ENCODE data around the gene FLT3.
"Not testable (repeated sequence)": the region's sequence is repeated elsewhere in the genome, so short reads cannot be mapped to it uniquely, and the experiment has no call there.

FLT3 gene

DNA sequence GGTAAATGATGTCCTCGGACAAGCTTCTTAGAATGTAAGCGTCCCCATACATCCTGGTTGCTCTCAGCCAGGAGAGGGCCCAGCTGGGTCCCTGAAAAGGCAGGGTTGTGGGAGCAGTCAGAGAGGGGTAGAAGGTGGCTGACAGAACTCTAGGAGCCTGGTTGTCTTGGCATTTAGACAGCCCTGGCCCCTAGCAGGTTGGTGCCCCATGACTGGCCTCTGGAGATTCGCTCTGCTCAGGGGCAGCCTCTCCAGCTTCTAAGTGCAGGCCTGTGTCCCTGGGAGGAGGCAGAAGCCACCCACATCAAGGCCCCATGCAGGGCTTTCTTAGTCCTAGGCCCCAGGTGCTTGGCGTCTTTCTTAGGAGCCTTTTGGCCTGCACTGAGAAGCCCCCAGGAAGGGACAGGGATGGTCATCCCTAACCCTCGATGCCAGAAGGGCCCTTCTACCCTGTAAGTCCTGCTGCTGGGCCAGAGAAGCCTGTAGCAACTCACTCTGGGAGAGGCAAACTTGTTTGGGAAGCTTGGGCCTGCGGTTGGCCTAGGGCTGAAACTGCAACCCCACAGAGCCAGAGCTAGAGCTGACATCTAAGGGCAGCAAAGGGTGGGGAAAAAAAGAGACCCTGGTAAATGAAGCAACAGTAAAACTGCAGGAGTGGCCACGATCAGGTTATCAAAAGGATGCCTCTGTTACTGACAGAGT is 128.4 kb downstream of the FLT3 start:
- DNase-seq (ENCODE audit: low read depth): no peak

GRCh38 chr13:27971236-27971645 is 129.1 kb downstream of the FLT3 start:
- no peak for DNase-seq (ENCODE audit: low read depth)

GRCh38 chr13:27970382-27971235 is 129.8 kb downstream of the FLT3 start:
- no peak for DNase-seq (ENCODE audit: low read depth)

- DNase-seq (ENCODE audit: low read depth): no peak
Observed at GRCh38 chr13:27969866-27970229, 130.5 kb downstream of the FLT3 start.

DNA sequence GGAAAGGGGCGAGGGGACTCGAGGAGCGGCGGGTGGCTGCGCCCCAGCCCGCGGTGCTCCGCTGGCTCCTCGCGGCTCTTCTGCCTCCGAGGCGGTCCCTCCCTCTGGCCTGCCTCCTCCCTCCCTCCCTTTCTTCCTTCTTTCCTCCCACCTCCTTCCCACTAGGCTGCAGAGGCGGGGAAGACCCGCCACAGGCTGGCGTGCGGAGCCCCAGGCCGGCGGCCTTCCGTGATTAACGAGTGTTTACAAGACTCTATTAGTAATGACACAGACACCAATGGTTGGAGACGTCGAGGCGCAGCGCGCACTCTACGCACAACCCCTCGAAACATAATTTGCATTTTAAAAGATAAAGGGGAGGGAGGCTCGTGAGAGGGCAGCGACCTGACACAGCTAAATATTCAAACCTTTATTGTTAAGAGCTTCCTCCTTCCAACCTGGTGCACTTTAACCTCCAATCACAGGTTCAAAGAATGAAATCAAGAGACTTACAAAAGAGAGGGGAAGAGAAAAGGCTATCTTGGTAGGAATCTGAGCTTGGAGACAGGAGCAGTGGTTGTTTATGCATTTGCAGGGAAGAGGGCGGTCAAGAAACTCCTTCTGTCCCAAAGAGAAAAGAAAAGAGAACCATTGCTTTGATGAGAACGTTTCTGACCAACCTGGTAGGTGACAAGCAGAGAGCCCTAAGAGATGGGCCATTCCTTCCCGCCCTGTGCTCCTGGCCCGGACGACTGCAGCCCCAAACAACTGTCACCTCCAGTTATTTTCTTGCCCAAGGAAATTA is 131.1 kb downstream of the FLT3 start, which contains the start of gene CDX2:
CDX2 (minus strand) TSS at position 234 of the 784 bp plus-strand sequence. CDS start 309 bp downstream, outside the sequence.
- DNase-seq (ENCODE audit: low read depth): no peak

- DNase-seq (ENCODE audit: low read depth): no peak
Observed at GRCh38 chr13:27968316-27969081, 131.9 kb downstream of the FLT3 start.

DNA sequence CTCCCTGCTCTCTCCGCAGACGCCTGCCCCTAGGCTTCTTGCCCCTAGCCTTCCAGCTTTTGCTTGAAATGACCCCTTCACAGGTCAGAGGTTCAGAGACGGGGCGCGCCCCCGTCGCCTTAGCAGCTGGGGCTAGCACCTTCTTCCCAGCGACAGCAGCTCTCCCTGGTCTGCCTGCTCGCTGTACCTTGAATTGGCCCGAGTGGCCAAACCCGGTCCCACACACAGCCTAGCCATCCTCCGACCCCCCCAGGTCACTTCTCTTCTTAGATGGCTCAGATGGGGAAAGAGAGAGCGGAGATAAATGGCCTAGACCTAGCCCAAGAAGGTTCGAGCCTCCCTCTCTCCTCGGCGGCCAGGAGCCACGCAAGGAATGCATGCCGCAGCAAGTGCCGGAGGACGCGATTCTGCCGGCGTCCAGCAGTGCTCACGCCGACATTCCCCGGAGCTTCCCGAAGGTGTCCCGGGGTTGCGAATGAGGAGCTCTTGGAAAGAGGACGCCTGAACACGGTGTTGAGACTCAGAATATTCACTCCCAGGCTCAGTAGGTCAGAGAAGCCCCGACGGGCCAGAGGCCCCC is 132.6 kb downstream of the FLT3 start:
- no peak for DNase-seq (ENCODE audit: low read depth)

DNA sequence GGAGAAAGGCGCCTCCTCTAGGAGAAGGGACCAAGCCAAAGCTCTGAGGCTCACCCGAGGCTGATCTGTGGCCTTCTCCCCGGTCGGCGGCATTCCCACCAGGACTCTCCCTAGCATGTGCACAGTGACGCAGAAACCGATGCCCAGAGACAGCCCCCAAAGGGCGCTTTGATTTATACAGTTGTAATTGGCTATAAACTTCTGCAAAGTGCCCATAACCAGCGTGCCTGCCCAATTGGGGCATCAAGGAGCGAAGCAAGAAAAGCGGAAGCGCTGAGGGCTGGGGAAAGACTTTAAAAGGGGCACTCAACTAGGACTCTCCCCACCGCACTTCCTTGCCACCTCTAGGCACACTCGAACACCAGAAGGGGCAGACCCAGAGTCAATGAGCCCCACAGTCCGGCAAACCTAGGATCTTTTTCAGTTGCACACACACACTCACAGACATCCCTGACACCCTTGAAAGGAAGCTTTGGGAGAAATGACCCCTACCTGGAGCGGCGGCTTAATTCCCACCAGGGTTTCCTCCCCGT is 133.1 kb downstream of the FLT3 start:
- no peak for DNase-seq (ENCODE audit: low read depth)

DNA sequence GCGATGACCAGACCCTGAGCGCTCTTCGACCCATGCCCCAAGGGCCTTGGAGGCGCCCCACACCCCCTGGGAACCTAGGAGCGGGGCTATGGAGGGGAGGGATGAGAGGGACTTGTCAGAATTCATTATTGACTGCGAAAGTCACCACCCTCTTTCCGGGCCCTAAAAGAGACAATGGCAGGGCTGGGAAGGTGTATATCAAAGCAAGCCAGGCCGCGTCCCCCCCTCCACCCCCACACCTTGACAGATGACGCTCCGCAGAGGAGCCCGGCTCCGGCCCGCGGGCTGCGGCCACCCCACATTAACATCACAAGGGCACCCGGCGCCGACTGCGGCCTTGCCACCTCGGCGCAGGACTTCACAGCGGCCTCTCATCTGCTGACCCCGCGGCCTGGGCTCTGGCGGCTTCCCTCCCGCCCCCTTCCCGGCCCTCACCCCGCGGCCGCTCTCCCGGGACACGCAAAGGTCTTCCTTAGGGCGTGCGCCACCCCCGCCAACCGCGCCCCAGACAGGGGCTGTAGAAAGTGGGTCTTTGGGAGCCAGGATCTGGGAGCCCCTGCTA is 133.7 kb downstream of the FLT3 start:
- DNase-seq (ENCODE audit: low read depth): no peak

- no peak for DNase-seq (ENCODE audit: low read depth)
Observed at GRCh38 chr13:27965740-27966640, 134.4 kb downstream of the FLT3 start.

DNA sequence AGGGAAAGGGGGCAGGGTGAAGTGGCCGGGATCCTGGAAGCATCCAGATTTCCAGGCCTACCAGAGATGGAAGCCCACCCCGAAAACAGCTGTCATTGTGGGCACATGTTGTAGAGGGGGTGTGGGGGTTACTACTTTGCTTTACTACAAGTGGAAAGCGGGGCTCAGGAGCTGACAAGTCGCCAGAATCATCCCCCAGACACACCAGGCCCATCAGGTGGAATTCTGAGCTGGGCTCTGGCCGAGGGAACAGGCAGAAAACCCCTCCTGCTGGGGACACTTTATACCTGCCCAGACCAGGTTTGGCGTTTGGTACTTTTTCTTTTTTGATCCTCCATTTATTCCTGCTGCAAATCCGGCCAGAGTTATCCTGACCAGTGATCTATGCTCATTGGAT is 135.0 kb downstream of the FLT3 start:
- DNase-seq (ENCODE audit: low read depth): no peak

DNA sequence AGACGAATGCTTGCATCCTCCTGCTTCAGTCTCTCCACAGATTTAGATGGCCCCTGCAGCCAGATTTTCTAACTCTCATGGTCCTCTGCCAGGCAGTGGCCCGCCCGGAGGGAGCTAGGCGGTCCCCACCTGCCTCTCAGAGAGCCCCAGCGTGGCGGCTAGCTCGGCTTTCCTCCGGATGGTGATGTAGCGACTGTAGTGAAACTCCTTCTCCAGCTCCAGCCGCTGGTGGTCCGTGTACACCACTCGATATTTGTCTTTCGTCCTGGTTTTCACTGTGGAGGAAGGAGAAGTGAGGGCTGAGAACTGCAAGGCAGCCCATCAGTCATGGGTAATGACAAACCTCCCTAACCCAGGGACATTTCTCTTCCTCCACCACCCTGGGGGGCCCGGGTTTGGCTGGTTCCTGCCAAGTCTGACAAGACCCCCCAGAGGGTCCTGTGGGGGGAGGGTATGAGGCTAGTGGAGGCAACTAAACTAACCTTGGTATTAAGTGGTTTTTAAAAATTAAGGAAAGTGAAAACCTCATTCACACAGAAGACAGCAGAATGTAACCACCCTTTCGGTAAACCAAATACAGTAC is 135.5 kb downstream of the FLT3 start:
- DNase-seq (ENCODE audit: low read depth): no peak

- not testable (repeated sequence) for DNase-seq (ENCODE audit: low read depth)
Observed at GRCh38 chr13:27964206-27964605, 136.2 kb downstream of the FLT3 start.

DNA sequence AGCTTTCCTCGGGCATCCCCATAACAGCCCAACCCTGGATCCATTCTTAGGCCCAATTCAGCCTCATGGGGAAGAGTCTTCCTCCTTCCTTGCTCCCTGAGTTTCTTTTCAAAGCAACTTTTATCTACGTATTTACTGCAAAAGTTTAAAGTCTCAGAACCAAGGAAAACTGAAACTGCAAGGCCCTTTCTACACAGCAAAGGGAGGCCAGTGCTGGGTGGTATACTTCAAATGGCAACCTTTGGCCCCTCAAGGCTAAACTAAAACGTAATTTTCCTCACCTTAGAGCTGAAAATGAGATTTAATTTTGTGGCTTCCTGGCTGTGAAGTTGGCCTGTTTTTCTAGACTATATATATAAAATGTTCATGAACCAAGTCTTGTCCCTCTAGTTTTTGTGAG is 136.9 kb downstream of the FLT3 start:
- DNase-seq (ENCODE audit: low read depth): no peak

DNA sequence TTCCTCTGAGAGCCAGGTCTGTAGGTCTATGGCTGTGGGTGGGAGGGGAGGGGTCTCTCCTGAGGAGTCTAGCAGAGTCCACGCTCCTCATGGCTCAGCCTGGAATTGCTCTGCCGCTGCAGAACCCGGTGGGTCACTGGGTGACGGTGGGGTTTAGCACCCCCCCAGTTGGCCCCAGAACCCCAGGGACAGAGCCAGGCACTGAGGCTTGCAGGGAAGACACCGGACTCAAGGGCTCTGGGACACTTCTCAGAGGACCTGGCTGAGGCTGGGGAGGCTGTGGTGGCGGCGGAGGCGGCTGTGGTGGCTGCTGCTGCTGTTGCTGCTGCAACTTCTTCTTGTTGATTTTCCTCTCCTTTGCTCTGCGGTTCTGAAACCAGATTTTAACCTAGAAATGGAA is 137.4 kb downstream of the FLT3 start:
- DNase-seq (ENCODE audit: low read depth): no peak

DNA sequence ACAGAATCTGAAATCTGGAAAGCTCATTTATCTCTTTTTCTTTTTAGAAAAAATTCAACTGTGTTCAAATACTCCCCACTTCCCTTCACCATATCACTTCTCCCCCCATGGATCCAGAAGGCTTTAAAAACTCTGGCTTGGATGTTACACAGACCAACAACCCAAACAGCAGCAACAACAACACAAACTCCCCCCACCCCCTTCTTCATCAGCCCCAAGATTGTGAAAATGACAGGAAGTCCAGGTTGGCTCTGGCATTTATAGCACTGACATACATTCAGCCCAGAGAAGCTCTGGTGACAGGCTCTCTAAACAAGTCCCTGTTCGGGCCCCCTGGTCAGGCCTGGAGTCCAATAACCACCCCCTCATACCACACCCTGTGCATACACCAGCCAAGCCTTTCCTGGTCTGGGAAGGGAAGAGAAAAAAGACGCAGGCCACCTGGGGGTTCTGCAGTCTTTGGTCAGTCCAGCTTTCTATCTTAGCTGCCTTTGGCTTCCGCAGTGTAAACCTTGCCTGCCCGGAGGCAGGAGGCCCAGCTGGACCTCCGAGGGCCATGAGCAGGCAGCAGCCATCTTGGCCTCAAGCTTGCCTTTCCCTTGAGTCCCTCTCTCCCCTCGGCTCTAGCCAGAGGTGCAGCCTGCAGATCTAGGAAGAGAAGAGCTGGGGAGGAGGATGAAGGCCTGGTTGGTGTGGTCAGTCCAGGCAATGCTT is 138.1 kb downstream of the FLT3 start:
- DNase-seq (ENCODE audit: low read depth): no peak

DNA sequence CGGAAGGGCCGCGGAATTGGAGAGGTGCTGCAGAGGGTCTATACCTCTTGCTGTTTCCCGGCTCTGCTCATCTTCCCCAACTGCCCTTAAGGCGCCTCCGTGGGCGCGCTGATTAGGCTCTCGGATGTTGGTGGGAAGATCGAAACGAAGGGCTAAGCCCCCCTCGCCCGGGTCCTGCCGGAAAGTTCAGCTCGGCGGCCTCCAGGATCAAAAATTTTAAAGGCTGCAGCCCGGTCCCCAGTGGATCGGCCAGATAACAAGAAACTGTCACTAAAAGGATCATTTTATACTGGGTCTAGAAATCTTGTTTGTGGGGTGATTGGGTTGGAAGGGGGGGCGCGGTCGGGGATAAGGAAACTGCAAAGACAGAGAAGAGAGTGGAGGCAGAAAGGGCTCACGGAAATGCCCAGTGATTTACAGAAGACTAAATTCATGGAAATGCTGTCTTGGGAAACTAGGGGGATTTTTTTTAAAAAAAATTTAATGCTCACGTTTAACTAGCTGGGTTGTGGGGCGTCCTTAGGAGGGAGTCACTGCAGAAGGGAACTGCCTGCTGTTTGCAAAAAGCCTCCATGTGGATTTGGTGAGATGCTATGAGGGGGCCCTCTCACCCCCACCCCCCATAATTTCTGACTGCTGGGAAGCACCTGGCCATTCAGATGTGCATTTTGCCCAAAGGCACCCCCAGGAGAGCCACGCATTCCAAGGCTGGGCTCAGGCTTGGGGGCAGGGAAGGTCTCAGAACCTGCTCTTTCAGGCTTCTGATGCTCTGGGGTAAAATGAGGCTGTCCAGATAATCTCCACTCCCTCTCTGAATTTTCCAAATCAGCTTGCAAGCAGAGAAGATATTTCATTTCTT is 138.9 kb downstream of the FLT3 start:
- DNase-seq (ENCODE audit: low read depth): no peak

All from activated gamma-delta T cell treated with anti-CD3 and anti-CD28 coated beads, Interleukin-2, amount 50 U/mL, for 16 hours (primary cell).